IMR-90 (cell line): ENCODE results near the gene STK17A. TPM values are rescaled to one million over a fixed set of nuclear protein-coding genes. Genes with fewer than 3 reads are reported as not detected.
"Not testable (repeated sequence)": the region's sequence is repeated elsewhere in the genome, so short reads cannot be mapped to it uniquely, and the experiment has no call there.

Source experiments
- ATAC-seq: fragments of 200-7000 bp; cut with Tn5 transposase; 2 replicates; pipeline ENCODE4 v1.9.1; 2020; ENCODE audit warnings: low read depth, mild to moderate bottlenecking, moderate library complexity
- BruUV-seq: library from RNA; stranded (reverse); fragments of 400-500 nt; replicated peaks from 2 replicates; lab custom pipeline; 2021; lab: Mats Ljungman, UMichigan
- CTCF ChIA-PET: fragments of 300-600 bp; formaldehyde crosslinking; extraction: SDS; loops from one replicate; lab custom pipeline; 2021; ENCODE audit warnings: antibody characterized with exemption; lab: Yijun Ruan, JAX
- POLR2A ChIA-PET: fragments of 300-600 bp; sonication (Branson Sonifier 250); formaldehyde crosslinking; loops from one replicate; lab custom pipeline; 2022; ENCODE audit warnings: antibody characterized with exemption; ENCODE audit not compliant: unreplicated experiment; lab: Charles Lee
- DNase-seq: peaks from one replicate; pipeline ENCODE4 v3.0.0; 2013
- H2AFZ ChIP-seq: replicated peaks from 2 replicates; pipeline ENCODE3; 2013; ENCODE audit warnings: low read length, mild to moderate bottlenecking; ENCODE audit not compliant: poor library complexity
- H2AK5ac ChIP-seq: 2 replicates; pipeline ENCODE4 v1.6.1; 2013; ENCODE audit warnings: low read depth, low read length, inconsistent platforms
- H2AK9ac ChIP-seq: replicated peaks from 2 replicates; pipeline ENCODE3; 2013; ENCODE audit warnings: mild to moderate bottlenecking, low read depth, low read length, moderate library complexity; ENCODE audit not compliant: poor library complexity
- H2BK120ac ChIP-seq: 2 replicates; pipeline ENCODE4 v1.6.1; 2013; ENCODE audit warnings: low read depth, low read length, inconsistent platforms
- H2BK15ac ChIP-seq: 3 replicates; pipeline ENCODE4 v1.6.1; 2013; ENCODE audit warnings: low read depth, low read length, inconsistent platforms
- H2BK20ac ChIP-seq: 2 replicates; pipeline ENCODE4 v1.6.1; 2013; ENCODE audit warnings: low read depth, mild to moderate bottlenecking, inconsistent platforms, low read length, moderate library complexity
- H2BK5ac ChIP-seq: 2 replicates; pipeline ENCODE4 v1.6.1; 2013; ENCODE audit warnings: mild to moderate bottlenecking, low read depth, low read length, inconsistent platforms; ENCODE audit not compliant: poor library complexity, severe bottlenecking
- H3K14ac ChIP-seq: replicated peaks from 2 replicates; pipeline ENCODE4 v1.6.1; 2013; ENCODE audit warnings: low read depth, low read length, inconsistent platforms
- H3K18ac ChIP-seq: 2 replicates; pipeline ENCODE4 v1.6.1; 2013; ENCODE audit warnings: low read depth, low read length, control low read depth
- H3K23ac ChIP-seq: 2 replicates; pipeline ENCODE4 v1.6.1; 2013; ENCODE audit warnings: low read depth, low read length, inconsistent platforms
- H3K27ac ChIP-seq: 2 replicates; pipeline ENCODE4 v1.5.1; 2013; ENCODE audit warnings: mild to moderate bottlenecking, control low read depth, low read length; ENCODE audit not compliant: insufficient read depth
- H3K27me3 ChIP-seq: 2 replicates; pipeline ENCODE4 v1.6.1; 2013; ENCODE audit warnings: low read length; ENCODE audit not compliant: control insufficient read depth, insufficient read depth
- H3K36me3 ChIP-seq: 2 replicates; pipeline ENCODE4 v1.6.1; 2013; ENCODE audit warnings: low read length, mixed read lengths; ENCODE audit not compliant: control insufficient read depth, insufficient read depth
- H3K4ac ChIP-seq: 2 replicates; pipeline ENCODE4 v1.6.1; 2013; ENCODE audit warnings: low read depth, low read length, inconsistent platforms
- H3K4me1 ChIP-seq: 2 replicates; pipeline ENCODE4 v1.6.1; 2013; ENCODE audit warnings: low read length, mixed read lengths; ENCODE audit not compliant: control insufficient read depth, insufficient read depth
- H3K4me2 ChIP-seq: 2 replicates; pipeline ENCODE4 v1.6.1; 2013; ENCODE audit warnings: low read depth, mild to moderate bottlenecking, control low read depth, low read length, moderate library complexity
- H3K4me3 ChIP-seq: 2 replicates; pipeline ENCODE4 v1.5.1; 2013; ENCODE audit warnings: low read depth, mild to moderate bottlenecking, control low read depth, low read length, moderate library complexity; ENCODE audit not compliant: insufficient read depth
- H3K56ac ChIP-seq: 2 replicates; pipeline ENCODE4 v1.6.1; 2013; ENCODE audit warnings: low read length, inconsistent platforms; ENCODE audit not compliant: insufficient read depth; ENCODE audit errors: extremely low read depth
- H3K79me1 ChIP-seq, 2 experiments: 2 replicates each; pipeline ENCODE4 v1.6.1; 2013; ENCODE audit warnings: low read length in 2 of 2, inconsistent platforms in 1 of 2, low read depth in 1 of 2
- H3K9ac ChIP-seq: 2 replicates; pipeline ENCODE4 v1.6.1; 2013; ENCODE audit warnings: low read depth, low read length, control low read depth
- H3K9me1 ChIP-seq: 2 replicates; pipeline ENCODE4 v1.6.1; 2013; ENCODE audit warnings: low read length, inconsistent platforms; ENCODE audit not compliant: insufficient read depth
- H3K9me3 ChIP-seq: 2 replicates; pipeline ENCODE4 v1.6.1; 2013; ENCODE audit warnings: low read length; ENCODE audit not compliant: control insufficient read depth, insufficient read depth
- H4K20me1 ChIP-seq: 2 replicates; pipeline ENCODE4 v1.6.1; 2013; ENCODE audit warnings: low read length, inconsistent platforms; ENCODE audit not compliant: insufficient read depth
- H4K5ac ChIP-seq: 2 replicates; pipeline ENCODE4 v1.6.1; 2013; ENCODE audit warnings: mild to moderate bottlenecking, low read depth, low read length, control low read depth
- H4K8ac ChIP-seq, 2 experiments: 2 replicates each; pipeline ENCODE4 v1.6.1; 2013; ENCODE audit warnings: low read depth in 2 of 2, low read length in 2 of 2, control low read depth in 1 of 2, inconsistent platforms in 1 of 2
- H4K91ac ChIP-seq: 2 replicates; pipeline ENCODE4 v1.6.1; 2013; ENCODE audit warnings: low read depth, low read length, inconsistent platforms; ENCODE audit not compliant: insufficient read depth
- WGBS, 2 experiments: methylation state at CpG; one replicate each; pipeline versions ENCODE4 v1.1.5 to v1.1.7; 2013; ENCODE audit warnings: missing lambda C conversion rate in 2 of 2; ENCODE audit not compliant: insufficient read length in 1 of 2; ENCODE audit errors: extremely low coverage in 2 of 2; 5-methylcytosine and 5-hydroxymethylcytosine counted together
- dilution Hi-C: fragments of 300-500 bp; cut with HindIII; formaldehyde crosslinking; loops from one replicate; pipeline ENCODE4 v1.14.3; 2018; ENCODE audit warnings: low sequenced_read_pairs; ENCODE audit not compliant: unreplicated experiment
- in situ Hi-C: fragments of 300-500 bp; cut with MboI; formaldehyde crosslinking; loops from 3 replicates; pipeline ENCODE4 v1.14.3; 2019; ENCODE audit warnings: low sequenced_read_pairs, inconsistent platforms, mixed read lengths
- intact Hi-C: fragments of 100-400 bp; cut with micrococcal nuclease; formaldehyde crosslinking; loops from 2 replicates; pipeline ENCODE4 v1.10.0; 2022
- polyA plus RNA-seq, 3 experiments: library from polyadenylated mRNA; depleted of rRNA; stranded (reverse); fragments of >200 nt; gene quantifications; 2 replicates each; pipeline ENCODE4 v1.2.3, GENCODE V29; 2012; ENCODE audit warnings: low replicate concordance in 1 of 3
- total RNA-seq: library from RNA; depleted of rRNA; stranded (reverse); fragments of >200 nt; gene quantifications from 2 replicates; pipeline ENCODE4 v1.2.3, GENCODE V29; 2012

The STK17A gene
- total and polyA plus RNA-seq, 2 of the 4 experiments (the other 2 are of a cell fraction), result 40.5 to 50.5 TPM

DNA sequence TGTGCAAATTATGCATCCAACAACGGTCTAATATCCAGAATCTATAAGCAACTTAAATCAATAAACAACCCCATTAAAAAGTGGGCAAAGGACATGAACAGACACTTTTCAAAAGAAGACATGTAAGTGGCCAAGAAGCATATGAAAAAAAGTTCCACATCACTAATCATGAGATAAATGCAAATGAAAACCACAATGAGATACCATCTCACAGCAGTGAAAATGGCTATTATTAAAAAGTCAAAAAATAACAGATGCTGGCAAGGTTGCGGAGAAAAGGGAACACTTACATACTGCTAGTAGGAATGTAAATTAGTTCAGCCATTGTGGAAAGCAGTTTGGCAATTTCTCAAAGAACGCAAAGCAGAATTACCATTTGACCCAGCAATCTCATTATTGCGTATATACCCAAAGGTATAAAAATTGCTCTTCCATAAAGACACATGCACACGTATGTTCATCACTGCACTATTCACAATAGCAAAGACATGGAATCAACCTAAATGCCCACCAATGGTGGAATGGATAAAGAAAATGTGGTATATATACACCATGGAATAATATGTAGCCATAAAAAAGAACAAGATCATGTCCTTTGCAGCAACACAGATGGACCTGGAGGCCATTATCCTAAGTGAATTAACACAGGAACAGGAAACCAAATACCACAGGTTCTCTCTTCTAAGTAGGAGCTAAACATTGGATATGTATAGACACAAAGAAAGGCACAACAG is 90.5 kb downstream of the STK17A start:
- Histone ChIP-seq H4K5ac (peak overlapping the region; percentile 80; the same call in 1 of the 2 replicates), H2BK5ac (peak overlapping the region; percentile 80), H2AK5ac (peak overlapping the region; percentile 51; the same call in 1 of the 2 replicates), H3K18ac (peak overlapping the region; percentile 92; the same call in 1 of the 2 replicates), H2BK120ac (peak overlapping the region; percentile 59; the same call in 1 of the 2 replicates), H2BK15ac (peak overlapping the region; percentile 97; the same call in 2 of the 3 replicates), H3K79me1 (peaks cover 14 to 42% of the 10 kb centered on the region in 2 experiments), H4K8ac (peak overlapping the region; percentile 13 to 71; a peak in 3 of 4 replicates), H3K4ac (peak overlapping the region; percentile 64; the same call in 1 of the 2 replicates), H2BK20ac (peak overlapping the region; percentile 60; the same call in 1 of the 2 replicates), H4K91ac (peak overlapping the region; percentile 23; the same call in 1 of the 2 replicates), H3K27ac (peak overlapping the region; percentile 31; the same call in 1 of the 2 replicates)
- CTCF ChIA-PET, result interaction anchor here (0.9 kb wide), 1 partner anchor 27 kb away, joined by 3 read pairs; no protein-coding TSS in a partner anchor
- in situ Hi-C loops, H4K20me1 ChIP-seq, H3K36me3 ChIP-seq, DNase-seq, H3K4me3 ChIP-seq, H3K14ac ChIP-seq, H3K56ac ChIP-seq, H3K4me2 ChIP-seq, H3K27me3 ChIP-seq, H3K9me1 ChIP-seq, ATAC-seq, H3K23ac ChIP-seq, H3K4me1 ChIP-seq, POLR2A ChIA-PET, H2AFZ ChIP-seq, H3K9ac ChIP-seq, BruUV-seq, H2AK9ac ChIP-seq, H3K9me3 ChIP-seq, intact Hi-C loops, dilution Hi-C loops: not testable (repeated sequence)
- whole genome bisulfite sequencing, 2 experiments, result no CpG with 5 or more reads among the region's 5 CpGs
